Glomerular visceral epithelial cell (primary cell): Measurements from ENCODE around the gene CALN1.
"Not testable (repeated sequence)": the region's sequence is repeated elsewhere in the genome, so short reads cannot be mapped to it uniquely, and the experiment has no call there.

ENCODE experiments used
- DNase-seq: peaks from one replicate; pipeline ENCODE4 v3.0.0-alpha.2; 2016; ENCODE audit errors: extremely low spot score

The CALN1 gene

GRCh38 chr7:72267291-72267800 lies 144.8 kb downstream of the CALN1 start:
- DNase-seq, result no peak

DNA sequence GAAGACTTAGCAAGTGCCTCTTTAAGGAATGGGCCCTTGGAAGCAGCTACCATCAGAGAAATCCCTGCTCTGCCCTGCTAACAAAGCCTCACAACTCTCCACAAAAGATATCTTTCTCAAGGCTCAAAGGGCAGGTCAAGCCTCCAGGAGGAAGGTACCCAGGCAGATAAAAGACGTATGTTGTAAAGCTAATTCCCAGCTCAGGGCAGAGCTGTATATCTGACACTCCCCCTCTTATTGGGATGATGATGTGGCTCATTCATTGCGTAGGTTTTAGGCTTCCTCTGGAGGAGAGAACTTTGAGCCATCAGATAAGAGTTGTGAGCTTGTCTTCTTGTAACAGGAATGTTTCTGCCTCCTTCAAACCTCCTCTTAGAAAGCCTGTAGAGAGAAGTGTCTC lies 145.4 kb downstream of the CALN1 start:
- no peak for DNase-seq

DNA sequence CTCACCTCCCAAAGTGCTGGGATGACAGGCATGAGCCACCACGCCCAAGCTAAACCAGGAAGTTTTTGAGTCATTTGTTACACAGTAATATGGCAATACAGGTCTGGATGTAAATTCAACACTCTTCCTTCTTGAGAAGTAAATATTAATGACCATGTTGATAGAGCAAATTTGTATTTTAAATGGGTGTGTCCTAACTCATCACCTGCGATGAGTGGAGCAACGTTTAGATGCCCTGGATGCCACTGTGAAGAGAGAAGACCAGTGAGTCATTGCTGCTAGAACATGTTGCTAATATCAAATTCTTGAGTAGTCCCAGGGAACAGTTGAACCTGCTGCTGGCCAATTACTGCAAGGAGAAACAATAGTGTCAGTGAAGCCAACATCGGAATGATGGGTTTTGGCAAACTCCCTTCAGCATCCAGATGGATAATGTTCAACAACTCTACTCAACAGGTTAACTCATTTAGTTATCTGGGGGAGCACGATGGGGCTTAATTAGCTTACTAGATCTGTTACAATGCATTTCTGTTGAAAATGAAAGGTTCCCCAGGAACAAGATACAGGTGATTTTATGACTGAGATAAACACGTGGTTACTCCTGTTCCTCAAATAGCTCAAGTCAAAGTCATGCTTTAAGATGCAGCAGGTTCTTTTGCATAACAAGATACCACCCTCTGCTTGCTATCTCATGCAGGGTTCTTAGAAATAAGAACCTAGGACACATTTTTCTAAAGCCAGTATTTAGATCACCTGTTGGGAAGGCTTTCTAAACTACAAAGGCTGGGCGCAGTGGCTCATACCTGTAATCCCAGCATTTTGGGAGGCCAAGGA lies 146.8 kb downstream of the CALN1 start:
- no peak for DNase-seq

GRCh38 chr7:72260406-72260805 lies 151.7 kb downstream of the CALN1 start:
- no peak for DNase-seq

DNA sequence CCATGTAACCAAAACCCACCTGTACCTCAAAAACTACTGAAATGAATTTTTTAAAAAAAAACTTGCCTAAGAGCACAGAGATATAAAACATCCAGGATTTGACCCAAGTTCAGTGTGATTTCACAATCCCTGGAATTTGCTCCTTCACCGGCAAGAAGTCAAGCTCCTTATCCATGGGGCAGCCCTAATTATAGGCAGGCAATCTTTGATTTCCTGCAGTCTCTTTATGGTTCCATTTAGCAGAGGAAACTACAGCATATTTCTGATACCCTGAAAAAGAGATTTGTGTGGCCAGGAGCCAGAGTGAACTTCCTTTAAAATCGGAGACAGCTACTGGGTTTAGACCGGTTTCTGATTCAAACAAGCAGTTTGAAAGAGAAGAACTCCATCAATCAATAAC lies 154.1 kb downstream of the CALN1 start:
- DNase-seq, result no peak

- no peak for DNase-seq
Observed at GRCh38 chr7:72254455-72254854, 157.7 kb downstream of the CALN1 start.

DNA sequence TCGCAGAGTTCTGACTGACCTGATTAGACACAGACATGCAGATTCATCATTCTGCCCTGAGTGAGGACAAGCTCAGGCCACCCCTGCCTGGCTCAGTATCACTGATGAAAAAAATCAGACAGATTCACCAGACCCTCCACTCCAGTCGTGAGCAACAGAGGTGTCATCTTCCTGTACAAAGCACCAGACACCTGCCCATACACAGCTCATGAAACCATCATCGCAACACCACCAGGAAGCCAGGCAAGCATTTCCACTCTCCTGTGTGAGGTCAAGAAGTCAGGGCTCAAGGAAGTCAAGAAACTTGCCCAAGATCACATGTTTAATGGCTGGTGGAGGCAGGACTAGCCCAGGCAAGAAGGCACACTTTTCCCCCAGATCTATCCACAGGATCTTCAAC lies 163.0 kb downstream of the CALN1 start:
- no peak for DNase-seq

GRCh38 chr7:72244826-72245398 lies 167.2 kb downstream of the CALN1 start:
- DNase-seq, result no peak

GRCh38 chr7:72243329-72243728 lies 168.8 kb downstream of the CALN1 start:
- DNase-seq, result no peak

DNA sequence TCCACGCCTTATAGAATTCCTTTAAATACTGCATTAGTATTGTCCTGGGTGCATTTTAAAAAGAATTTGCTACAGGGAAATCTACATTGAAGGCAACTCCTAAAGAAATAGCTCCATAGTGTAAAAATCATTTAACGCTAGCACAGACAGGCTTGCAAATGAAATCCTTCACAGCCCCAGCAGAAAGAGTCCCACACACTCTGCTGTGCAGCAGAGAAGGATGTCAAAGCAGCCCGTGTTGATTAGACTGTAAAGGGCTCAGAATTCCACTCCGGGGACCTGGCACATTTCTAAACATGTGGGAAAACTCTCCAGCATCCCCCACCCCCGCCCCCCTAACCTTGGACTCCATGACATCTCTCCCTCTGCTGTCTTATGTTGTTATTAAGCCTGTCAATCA lies 176.8 kb downstream of the CALN1 start:
- no peak for DNase-seq

GRCh38 chr7:72234086-72234485 lies 178.1 kb downstream of the CALN1 start:
- DNase-seq, result no peak

DNA sequence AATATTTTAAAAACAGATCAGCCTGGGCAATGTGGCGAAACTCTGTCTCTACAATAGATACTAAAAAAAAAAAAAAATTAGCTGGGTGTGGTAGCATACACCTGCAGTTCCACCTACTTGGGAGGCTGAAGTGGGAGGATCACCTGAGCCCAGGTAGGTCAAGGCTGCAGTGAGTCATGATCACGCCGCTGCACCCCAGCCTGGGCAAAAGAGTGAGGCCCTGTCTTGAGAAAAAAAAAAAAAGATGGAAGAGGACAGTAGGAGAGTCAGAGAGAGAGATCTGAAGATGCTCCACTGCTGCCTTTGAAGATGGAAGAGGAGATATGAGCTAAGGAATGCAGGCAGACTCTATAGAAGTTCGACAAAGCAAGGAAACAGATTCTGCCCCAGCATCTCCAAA lies 181.9 kb downstream of the CALN1 start:
- DNase-seq, result no peak

- DNase-seq, result no peak
Observed at GRCh38 chr7:72223351-72223750, 188.8 kb downstream of the CALN1 start.

- no peak for DNase-seq
Observed at GRCh38 chr7:72222136-72222535, 190.0 kb downstream of the CALN1 start.

GRCh38 chr7:72219500-72219899 lies 192.6 kb downstream of the CALN1 start:
- no peak for DNase-seq

- no peak for DNase-seq
Observed at GRCh38 chr7:72217151-72217550, 195.0 kb downstream of the CALN1 start.

DNA sequence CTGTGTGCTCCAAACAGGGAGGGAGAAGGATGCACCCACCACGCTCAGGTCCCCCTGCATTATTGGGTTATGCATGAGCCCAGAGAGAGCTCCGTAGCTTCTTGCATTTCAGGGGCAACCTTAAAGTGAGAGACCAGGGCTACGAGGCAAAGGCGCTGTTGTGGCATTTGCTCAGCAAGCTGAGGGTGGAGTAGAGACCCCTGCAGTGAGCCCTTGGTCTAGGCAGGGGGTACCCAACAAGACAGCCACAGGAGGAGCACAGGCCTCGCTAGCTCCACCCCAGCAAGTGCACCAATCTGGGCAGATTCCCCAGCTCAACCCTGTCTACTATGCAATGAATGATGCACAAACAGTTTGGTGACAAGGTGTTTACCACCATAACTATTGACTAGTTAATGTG lies 198.4 kb downstream of the CALN1 start:
- DNase-seq, result no peak

- DNase-seq, result no peak
Observed at GRCh38 chr7:72213081-72213480, 199.1 kb downstream of the CALN1 start.

DNA sequence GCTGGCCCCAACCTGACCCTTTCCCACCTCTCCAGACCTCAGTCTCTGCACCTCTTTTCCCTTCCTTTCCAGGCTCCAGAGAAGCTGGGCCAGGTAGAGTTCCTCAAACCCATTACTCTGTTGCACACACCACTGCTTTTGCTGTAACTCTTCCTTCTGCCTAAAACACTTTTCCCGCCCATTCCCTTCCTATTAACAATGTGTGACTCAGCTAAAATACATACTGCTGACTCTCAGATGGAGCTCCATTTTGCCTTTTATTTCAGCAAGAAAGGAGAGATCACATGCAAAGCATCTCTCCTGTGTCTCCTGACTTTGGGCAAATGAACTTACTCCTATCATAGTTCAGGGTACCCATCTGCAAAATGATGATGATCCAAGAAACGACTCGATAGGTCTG lies 201.0 kb downstream of the CALN1 start:
- no peak for DNase-seq

- DNase-seq, result not testable (repeated sequence)
Observed at GRCh38 chr7:72209006-72209405, 203.1 kb downstream of the CALN1 start.

- DNase-seq, result no peak
Observed at GRCh38 chr7:72196176-72196575, 216.0 kb downstream of the CALN1 start.

DNA sequence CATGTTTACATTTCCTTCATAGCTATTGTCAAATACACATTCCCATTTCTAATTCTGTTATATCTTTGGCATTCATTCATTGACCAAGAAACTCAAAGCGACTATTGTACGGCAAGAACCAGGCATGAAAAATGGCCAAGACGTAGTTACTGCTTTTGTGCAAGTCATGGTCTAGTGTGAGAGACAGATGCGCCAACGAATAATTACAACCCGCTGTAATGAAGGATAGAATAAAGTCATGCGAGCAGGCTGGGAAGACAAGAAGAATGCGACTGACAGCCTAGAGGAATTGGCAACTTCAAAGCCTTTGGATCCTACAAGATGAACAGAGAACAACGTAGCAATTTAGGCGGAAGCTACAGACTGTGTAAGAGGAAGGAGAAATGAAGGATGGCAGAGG lies 221.2 kb downstream of the CALN1 start:
- no peak for DNase-seq

DNA sequence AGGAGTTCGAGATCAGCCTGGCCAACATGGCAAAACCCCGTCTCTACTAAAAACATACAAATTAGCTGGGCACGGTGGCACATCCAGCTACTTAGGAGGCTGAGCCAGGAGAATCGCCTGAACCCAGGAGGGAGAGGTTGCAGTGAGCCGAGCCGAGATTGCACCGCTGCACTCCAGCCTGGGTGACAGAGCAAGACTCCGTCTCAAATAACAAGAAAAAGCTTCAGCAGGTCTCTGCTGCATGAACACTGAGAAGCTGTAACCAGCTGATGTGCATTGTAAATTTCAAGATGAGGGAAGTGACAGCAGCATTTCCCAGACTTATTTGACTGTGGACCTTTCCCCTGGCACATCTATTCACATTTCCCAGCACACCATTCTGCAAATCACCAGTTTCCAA lies 222.0 kb downstream of the CALN1 start:
- DNase-seq, result no peak
